ENCODE results near the gene MCRIP2. TPM values are rescaled to one million over a fixed set of nuclear protein-coding genes. Genes with fewer than 3 reads are reported as not detected.

The MCRIP2 gene
- total RNA-seq, 2 donors from 2014 or later: 22.8 to 34.2 TPM

GRCh38 chr16:609984-610383 lies 31.6 kb upstream of the MCRIP2 start:
- H3K4me1 ChIP-seq (ENCODE audit: control insufficient read depth, insufficient read depth, low read length): no peaks in the 10 kb centered on the region
- H3K9ac ChIP-seq (ENCODE audit: extremely low read depth, low read length, poor library complexity, severe bottlenecking): no peak overlapping the region
- Mint-ChIP-seq H3K9me3 (peaks cover 22% of the 10 kb centered on the region), H3K4me3 (no peak overlapping the region), H3K4me1 (peaks cover 13% of the 10 kb centered on the region), H3K27me3 (ENCODE audit: insufficient read depth) (peaks cover 6% of the 10 kb centered on the region), H3K27ac (no peak overlapping the region), H3K36me3 (ENCODE audit: low read depth) (peaks cover 27% of the 10 kb centered on the region)
- H3K27ac ChIP-seq (ENCODE audit: low read depth, low read length): no peak overlapping the region
- DNase-seq: no peak
- no peak overlapping the region for H3K4me3 ChIP-seq (ENCODE audit: low read length)
- H3K9me3 ChIP-seq (ENCODE audit: control insufficient read depth, low read length): peaks cover 8% of the 10 kb centered on the region
- no peak for TF ChIP-seq CTCF (conservative IDR thresholded peaks at IDR 0.05)
- 93 to 98% methylated on average over 8 to 14 of the region's 14 CpGs for WGBS, 2 experiments (ENCODE audit: insufficient coverage in 1 of 2, insufficient read length in 1 of 2)
- peaks cover 4% of the 10 kb centered on the region for H3K36me3 ChIP-seq (ENCODE audit: control insufficient read depth, insufficient read depth, low read length)
- no peaks in the 10 kb centered on the region for H3K27me3 ChIP-seq (ENCODE audit: control insufficient read depth, insufficient read depth, low read length, poor library complexity, severe bottlenecking)

- 78 to 83% methylated on average over 21 to 28 of the region's 28 CpGs for WGBS, 2 experiments (ENCODE audit: insufficient coverage in 1 of 2, insufficient read length in 1 of 2)
These were observed 30.9 kb upstream of the MCRIP2 start for GRCh38 chr16:610513-611381.

GRCh38 chr16:615122-615521 lies 26.5 kb upstream of the MCRIP2 start:
- no peak overlapping the region for H3K27ac ChIP-seq (ENCODE audit: low read depth, low read length)
- peaks cover 4% of the 10 kb centered on the region for H3K36me3 ChIP-seq (ENCODE audit: control insufficient read depth, insufficient read depth, low read length)
- Mint-ChIP-seq H3K27ac (no peak overlapping the region), H3K9me3 (peaks cover 2% of the 10 kb centered on the region), H3K4me3 (no peak overlapping the region), H3K4me1 (no peaks in the 10 kb centered on the region), H3K27me3 (ENCODE audit: insufficient read depth) (peaks cover 2% of the 10 kb centered on the region), H3K36me3 (ENCODE audit: low read depth) (peaks cover 16% of the 10 kb centered on the region)
- no peaks in the 10 kb centered on the region for H3K4me1 ChIP-seq (ENCODE audit: control insufficient read depth, insufficient read depth, low read length)
- H3K9me3 ChIP-seq (ENCODE audit: control insufficient read depth, low read length): no peaks in the 10 kb centered on the region
- no peak for TF ChIP-seq CTCF (conservative IDR thresholded peaks at IDR 0.05)
- H3K27me3 ChIP-seq (ENCODE audit: control insufficient read depth, insufficient read depth, low read length, poor library complexity, severe bottlenecking): no peaks in the 10 kb centered on the region
- 91% methylated on average over 8 to 13 of the region's 13 CpGs for WGBS, 2 experiments (ENCODE audit: insufficient coverage in 1 of 2, insufficient read length in 1 of 2)
- H3K9ac ChIP-seq (ENCODE audit: extremely low read depth, low read length, poor library complexity, severe bottlenecking): no peak overlapping the region
- no peak for DNase-seq
- H3K4me3 ChIP-seq (ENCODE audit: low read length): no peak overlapping the region

More at GRCh38 chr16:610513-611381, 30.9 kb upstream of the MCRIP2 start:
- H3K27me3 Mint-ChIP-seq (ENCODE audit: insufficient read depth): peaks cover 2% of the 10 kb centered on the region
- peaks cover 13% of the 10 kb centered on the region for H3K4me1 Mint-ChIP-seq
- no peak overlapping the region for H3K4me3 Mint-ChIP-seq
- Histone ChIP-seq H3K9me3 (ENCODE audit: control insufficient read depth, low read length) (peaks cover under 1% of the 10 kb centered on the region), H3K36me3 (ENCODE audit: control insufficient read depth, insufficient read depth, low read length) (peaks cover 4% of the 10 kb centered on the region), H3K27me3 (ENCODE audit: control insufficient read depth, insufficient read depth, low read length, poor library complexity, severe bottlenecking) (no peaks in the 10 kb centered on the region), H3K4me1 (ENCODE audit: control insufficient read depth, insufficient read depth, low read length) (no peaks in the 10 kb centered on the region), H3K27ac (ENCODE audit: low read depth, low read length) (no peak overlapping the region), H3K9ac (ENCODE audit: extremely low read depth, low read length, poor library complexity, severe bottlenecking) (no peak overlapping the region), H3K4me3 (ENCODE audit: low read length) (no peak overlapping the region)
- TF ChIP-seq CTCF (conservative IDR thresholded peaks at IDR 0.05): peak; percentile 93
- H3K9me3 Mint-ChIP-seq: peaks cover 14% of the 10 kb centered on the region
- H3K27ac Mint-ChIP-seq: no peak overlapping the region
- peaks cover 22% of the 10 kb centered on the region for H3K36me3 Mint-ChIP-seq (ENCODE audit: low read depth)
- peak; percentile 92 for DNase-seq

Data from endodermal cell (in vitro differentiated cells).